Motor neuron (in vitro differentiated cells): ENCODE results near the gene NBAS. TPM values are rescaled to one million over a fixed set of nuclear protein-coding genes. Genes with fewer than 3 reads are reported as not detected.

ENCODE experiments used
- ATAC-seq, 8 experiments: fragments of 200-7000 bp; cut with Tn5 transposase; replicated peaks in 6 of 8; 2 replicates each; pipeline ENCODE4 v1.8.0; 2021; ENCODE audit warnings: mild to moderate bottlenecking in 8 of 8, moderate library complexity in 8 of 8
- H3K27ac ChIP-seq, 2 donors: fragments of 250-450 bp; sonication (Bioruptor Pico); 2 replicates each; pipeline ENCODE4 v1.9.0; 2021; ENCODE audit warnings: antibody characterized with exemption in 2 of 2, mild to moderate bottlenecking in 2 of 2, moderate library complexity in 1 of 2
- H3K4me1 ChIP-seq, 2 donors: fragments of 250-450 bp; sonication (Bioruptor Pico); replicated peaks in 1 of 2; 2 replicates each; pipeline ENCODE4 v1.6.1; 2021; ENCODE audit warnings: antibody characterized with exemption in 2 of 2, mild to moderate bottlenecking in 2 of 2, moderate library complexity in 1 of 2
- H3K4me3 ChIP-seq, 5 donors: fragments of 250-450 bp; sonication (Bioruptor Pico); 2 replicates each; pipeline ENCODE4 v1.9.0; 2021; ENCODE audit warnings: antibody characterized with exemption in 5 of 5, mild to moderate bottlenecking in 5 of 5, moderate library complexity in 4 of 5
- WGBS, 10 experiments: fragments of 450-650 bp; shearing (Covaris generic); methylation state at CpG; one replicate each; pipeline ENCODE4 v1.0.0; 2022; 5-methylcytosine and 5-hydroxymethylcytosine counted together
- in situ Hi-C, 9 experiments: fragments of 400-800 bp; cut with MboI; loops; one replicate each; pipeline ENCODE4 v1.15.0; 2021; ENCODE audit warnings: low sequenced_read_pairs in 9 of 9, low pct_unique_long_range_greater_than_20kb in 2 of 9; ENCODE audit not compliant: unreplicated experiment in 9 of 9
- total RNA-seq, 8 experiments: library from RNA; unstranded; fragments of 300-600 nt; gene quantifications; 2 replicates each; pipeline versions ENCODE4 v1.2.3 to v1.2.4, GENCODE V29; 2022

NBAS gene
- total RNA-seq, 8 experiments from 2014 or later: 40.4 to 90.0 (median 71.7) TPM

- Histone ChIP-seq H3K4me3 (no peak overlapping the region), H3K4me1 (peaks cover 14 to 16% of the 10 kb centered on the region in 2 donors), H3K27ac (peak overlapping the region; percentile 21 to 53)
- peak; percentile 95 to 99 (median 97) for ATAC-seq
- WGBS, 10 experiments: 5 to 94% (median 54%) methylated on average over 1 to 5 of the region's 9 CpGs; no CpG with 5 or more reads in 1 of the 10 experiments
- in situ Hi-C loops: no loop called here
Observed at GRCh38 chr2:15169326-15170069, 391.6 kb downstream of the NBAS start.

DNA sequence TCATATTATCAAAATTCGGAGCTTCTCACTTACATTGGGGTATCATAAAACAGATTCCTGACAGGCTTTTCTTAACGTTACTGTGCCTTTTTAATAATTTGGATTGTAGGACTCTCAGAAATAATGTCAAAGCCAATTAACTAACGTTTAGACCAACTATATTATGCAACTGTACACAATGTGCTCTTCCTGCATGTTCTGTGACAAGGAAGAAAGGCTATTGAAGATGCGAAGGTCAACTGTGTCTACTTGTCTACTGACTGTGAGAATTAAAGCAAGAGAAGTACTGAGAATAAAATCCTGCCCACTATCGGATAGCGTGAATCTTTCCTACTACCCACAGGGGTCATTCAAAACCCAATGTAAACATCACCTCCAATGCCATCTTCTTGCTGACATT is 393.0 kb downstream of the NBAS start:
- in situ Hi-C loops: no loop called here
- Histone ChIP-seq H3K4me1 (peaks cover 14 to 16% of the 10 kb centered on the region in 2 donors), H3K27ac (no peak overlapping the region), H3K4me3 (no peak overlapping the region)
- WGBS, 10 experiments: 82 to 97% (median 90%) methylated on average over 2 to 6 of the region's 6 CpGs; no CpG with 5 or more reads in 1 of the 10 experiments
- no peak for ATAC-seq

DNA sequence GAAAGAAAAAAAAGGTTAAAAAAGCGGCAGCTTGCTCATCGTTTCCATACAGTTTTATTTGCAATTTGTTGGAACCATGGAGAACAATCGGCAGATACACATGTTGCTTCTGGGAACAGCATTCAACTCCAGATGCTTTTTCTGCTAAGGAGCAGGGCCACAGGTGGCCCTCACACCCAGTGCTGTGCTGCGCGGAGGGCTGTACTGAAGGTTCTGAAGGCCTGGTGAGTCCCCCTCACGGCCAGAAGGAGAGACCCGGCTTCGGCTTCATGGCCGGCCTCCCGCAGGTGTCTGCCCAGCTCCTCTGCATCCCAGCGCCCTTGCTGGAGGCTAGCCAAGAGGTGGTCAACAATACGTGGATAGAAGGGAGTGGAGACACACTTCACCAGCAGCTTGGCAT is 394.3 kb downstream of the NBAS start:
- Histone ChIP-seq H3K27ac (no peak overlapping the region), H3K4me1 (peaks cover 21 to 22% of the 10 kb centered on the region in 2 donors), H3K4me3 (no peak overlapping the region)
- WGBS, 10 experiments: 80 to 100% (median 89%) methylated on average over 1 to 10 of the region's 12 CpGs; no CpG with 5 or more reads in 1 of the 10 experiments
- in situ Hi-C loops: no loop called here
- no peak for ATAC-seq

GRCh38 chr2:15163326-15163725 is 397.8 kb downstream of the NBAS start:
- ATAC-seq: no peak
- Histone ChIP-seq H3K4me3 (no peak overlapping the region), H3K27ac (no peak overlapping the region), H3K4me1 (peaks cover 17 to 21% of the 10 kb centered on the region in 2 donors)
- WGBS, 10 experiments: 0 to 100% (median 46%) methylated on average over 1 to 2 of the region's 2 CpGs; no CpG with 5 or more reads in 6 of the 10 experiments
- in situ Hi-C loops: no loop called here

GRCh38 chr2:15162620-15163019 is 398.5 kb downstream of the NBAS start:
- no peak overlapping the region for H3K27ac ChIP-seq
- WGBS, 10 experiments: 47 to 100% (median 79%) methylated on average over 1 to 3 of the region's 3 CpGs; no CpG with 5 or more reads in 4 of the 10 experiments

DNA sequence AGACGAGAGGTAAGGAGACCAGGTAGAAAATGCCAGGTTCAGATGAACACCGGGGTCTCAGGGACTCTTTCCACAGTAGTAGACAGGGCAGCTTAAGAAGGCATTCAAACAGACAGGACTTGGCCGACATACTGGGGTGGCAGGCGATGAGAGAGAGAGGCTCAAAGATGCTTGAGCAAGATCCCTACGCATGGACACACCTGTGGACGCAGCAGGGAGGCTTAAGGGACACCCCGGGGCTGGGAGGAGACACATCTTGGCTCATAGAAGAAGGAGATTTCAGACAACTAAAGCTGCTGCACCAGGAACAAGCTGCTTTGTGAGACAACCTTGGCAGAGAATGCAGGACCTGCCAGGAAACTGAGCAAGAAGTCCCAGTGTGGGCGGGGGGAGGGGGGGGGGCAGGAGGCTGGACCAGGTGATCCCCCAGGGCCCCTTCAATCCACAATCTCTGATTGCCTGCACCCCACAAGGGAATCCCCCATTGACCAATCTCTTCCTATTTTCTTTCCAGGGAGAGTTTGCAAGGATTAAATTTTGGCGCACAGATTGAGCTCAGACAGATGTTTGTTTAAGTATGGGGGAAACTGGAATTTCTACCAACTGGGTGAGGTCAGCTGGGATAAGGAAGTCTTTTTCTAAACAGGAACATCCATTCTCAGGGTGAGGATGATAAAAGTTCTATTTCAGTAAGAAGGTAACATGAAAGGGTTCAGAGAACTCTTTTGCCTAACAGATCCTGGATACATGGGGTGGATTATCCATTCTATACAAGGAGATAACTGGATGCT is 400.7 kb downstream of the NBAS start:
- ATAC-seq: no peak
- H3K4me1 ChIP-seq: peaks cover 26 to 30% of the 10 kb centered on the region in 2 donors
- no peak overlapping the region for H3K4me3 ChIP-seq
- 23 to 100% (median 95%) methylated on average over 1 to 5 of the region's 9 CpGs; no CpG with 5 or more reads in 4 of the 10 experiments for WGBS, 10 experiments
- in situ Hi-C loops: no loop called here
- no peak overlapping the region for H3K27ac ChIP-seq

More at GRCh38 chr2:15162620-15163019, 398.5 kb downstream of the NBAS start:
- ATAC-seq: no peak
- in situ Hi-C loops: no loop called here
- Histone ChIP-seq H3K4me1 (peaks cover 24 to 28% of the 10 kb centered on the region in 2 donors), H3K4me3 (no peak overlapping the region)

DNA sequence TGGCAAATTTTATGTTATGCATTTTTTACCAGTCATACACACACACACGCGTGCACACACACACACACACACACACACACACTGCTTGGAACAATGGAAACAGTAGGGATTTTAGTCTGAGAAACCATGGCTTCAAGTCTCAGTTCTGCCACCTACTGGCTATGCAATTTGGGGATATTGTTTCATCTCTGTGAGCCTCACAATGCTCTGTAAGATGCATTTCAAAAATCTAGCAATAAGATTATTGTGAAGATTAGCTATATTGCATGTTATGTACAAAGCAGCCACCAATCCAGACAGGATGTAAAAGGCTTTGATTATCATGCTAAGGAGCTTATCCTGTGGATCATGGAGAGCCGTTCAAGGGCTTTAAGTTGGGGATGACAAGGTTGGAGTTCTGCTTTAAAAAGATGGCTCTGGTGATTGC is 401.4 kb downstream of the NBAS start:
- H3K4me1 ChIP-seq: peaks cover 26 to 30% of the 10 kb centered on the region in 2 donors
- no peak overlapping the region for H3K27ac ChIP-seq
- H3K4me3 ChIP-seq: no peak overlapping the region
- ATAC-seq: peak in 4 of 8 experiments; percentile 46 to 79 (median 74)
- WGBS, 10 experiments: 18 to 100% (median 69%) methylated on average over 1 to 3 of the region's 3 CpGs; no CpG with 5 or more reads in 2 of the 10 experiments
- in situ Hi-C loops: no loop called here

GRCh38 chr2:15159206-15159605 is 401.9 kb downstream of the NBAS start:
- Histone ChIP-seq H3K4me3 (no peak overlapping the region), H3K4me1 (peaks cover 26 to 30% of the 10 kb centered on the region in 2 donors), H3K27ac (no peak overlapping the region)
- WGBS, 10 experiments: 56 to 100% (median 95%) methylated on average over 1 to 4 of the region's 5 CpGs; no CpG with 5 or more reads in 2 of the 10 experiments
- in situ Hi-C loops: no loop called here
- no peak for ATAC-seq

DNA sequence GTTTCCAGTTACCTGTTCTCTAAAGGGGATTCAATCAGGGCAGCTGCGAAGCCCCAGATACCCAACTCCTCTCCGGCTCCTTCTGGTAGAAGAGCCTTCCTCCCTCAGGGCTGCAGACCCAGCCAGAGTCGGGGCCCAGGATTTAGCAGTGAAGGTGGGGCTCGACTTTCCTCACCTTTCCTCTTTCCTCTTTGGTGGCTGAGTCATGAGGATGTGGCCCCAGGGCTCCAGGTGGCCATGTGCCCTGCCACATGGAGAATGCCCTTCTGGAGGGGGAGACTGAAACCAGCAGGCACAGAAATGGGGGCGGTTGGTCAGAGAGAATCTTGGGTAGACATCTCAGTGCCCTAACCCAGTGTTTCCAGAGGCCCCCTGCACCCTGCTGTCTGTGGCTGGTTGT is 402.6 kb downstream of the NBAS start:
- peak overlapping the region; percentile 46 to 60 for H3K27ac ChIP-seq
- in situ Hi-C loops: no loop called here

DNA sequence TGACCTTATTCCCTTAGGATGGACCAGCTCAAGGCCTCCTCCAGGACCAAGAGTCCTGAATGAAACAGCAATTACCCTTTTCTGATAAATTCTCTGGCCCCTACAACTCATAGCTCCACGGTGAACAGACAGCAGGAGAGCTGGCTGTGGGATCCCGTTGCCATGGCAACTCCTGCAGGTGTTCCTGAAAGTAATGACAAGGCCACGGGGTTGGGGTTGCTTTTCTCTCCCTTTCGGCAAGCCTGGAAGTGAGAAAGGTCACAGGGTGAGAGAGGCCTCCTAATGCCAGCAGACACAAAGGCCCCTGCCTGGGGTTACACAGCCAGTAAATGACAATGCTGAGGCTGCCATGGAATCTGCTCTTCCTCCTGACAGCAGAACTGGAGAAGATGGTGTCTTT is 403.0 kb downstream of the NBAS start:
- peak overlapping the region; percentile 46 to 60 for H3K27ac ChIP-seq
- peaks cover 26 to 30% of the 10 kb centered on the region in 2 donors for H3K4me1 ChIP-seq
- peak in 5 of 8 experiments; percentile 58 to 87 (median 82) for ATAC-seq
- WGBS, 10 experiments: 0 to 100% (median 40%) methylated on average over 2 to 4 of the region's 4 CpGs; no CpG with 5 or more reads in 6 of the 10 experiments
- no peak overlapping the region for H3K4me3 ChIP-seq
- in situ Hi-C loops: no loop called here

More for the DNA sequence above, 402.6 kb downstream of the NBAS start:
- WGBS, 10 experiments: 67 to 100% (median 89%) methylated on average over 1 to 3 of the region's 5 CpGs; no CpG with 5 or more reads in 3 of the 10 experiments
- Histone ChIP-seq H3K4me3 (no peak overlapping the region), H3K4me1 (peaks cover 26 to 30% of the 10 kb centered on the region in 2 donors)
- no peak for ATAC-seq

DNA sequence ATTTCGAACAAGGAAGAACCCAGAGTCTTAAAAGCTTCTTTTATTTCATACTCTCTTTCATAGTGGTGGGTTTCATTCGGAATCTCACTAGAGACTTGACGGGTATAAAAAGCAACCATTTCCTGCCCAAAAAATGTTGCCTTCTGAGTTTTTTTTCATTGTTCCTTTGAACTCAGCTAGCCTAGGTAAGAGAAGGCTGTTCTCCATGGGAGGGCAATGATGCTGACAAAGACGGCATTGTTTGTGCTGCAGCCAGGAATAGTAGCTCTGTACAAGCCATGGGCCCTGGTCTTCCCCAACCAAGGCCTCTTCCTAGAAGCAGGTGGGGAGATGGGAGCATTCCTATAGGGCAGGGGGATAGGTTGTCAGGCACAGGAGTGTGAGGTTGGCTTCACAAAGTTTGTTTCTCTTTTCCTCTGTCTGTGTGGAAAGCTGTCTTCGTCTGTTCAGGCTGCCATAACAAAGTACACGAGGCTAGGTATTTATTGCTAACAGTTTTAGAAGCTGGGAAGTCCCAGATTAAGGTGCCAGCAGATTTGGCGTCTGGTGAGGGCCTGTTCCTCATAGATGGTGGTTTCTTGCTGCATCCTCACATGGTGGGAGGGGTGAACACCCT is 405.1 kb downstream of the NBAS start:
- WGBS, 10 experiments: 50 to 90% (median 82%) methylated on average over 1 to 6 of the region's 7 CpGs; no CpG with 5 or more reads in 4 of the 10 experiments
- Histone ChIP-seq H3K27ac (no peak overlapping the region), H3K4me1 (peaks cover 21 to 22% of the 10 kb centered on the region in 2 donors), H3K4me3 (no peak overlapping the region)
- in situ Hi-C loops: no loop called here
- no peak for ATAC-seq

- H3K4me1 ChIP-seq: peaks cover 17 to 19% of the 10 kb centered on the region in 2 donors
- no peak overlapping the region for H3K27ac ChIP-seq
- peak in 2 of 8 experiments; percentile 10 to 81 for ATAC-seq
- no peak overlapping the region for H3K4me3 ChIP-seq
- in situ Hi-C loops: no loop called here
- WGBS, 10 experiments: 54 to 100% (median 88%) methylated on average over 1 to 5 of the region's 5 CpGs; no CpG with 5 or more reads in 2 of the 10 experiments
Observed at GRCh38 chr2:15154297-15154696, 406.8 kb downstream of the NBAS start.
